Endothelial cell (in vitro differentiated cells): ENCODE measurements around the gene STAT4. TPM values are rescaled to one million over a fixed set of nuclear protein-coding genes. Genes with fewer than 3 reads are reported as not detected.

Source experiments
- DNase-seq: peaks from one replicate; pipeline ENCODE4 v3.0.0; 2021; ENCODE audit warnings: low spot score
- H3K27ac Mint-ChIP-seq: one replicate; pipeline ENCODE4 v1.8.0; 2021; ENCODE audit warnings: mixed read lengths, inconsistent platforms; ENCODE audit not compliant: unreplicated experiment
- H3K27me3 Mint-ChIP-seq: one replicate; pipeline ENCODE4 v1.8.0; 2021; ENCODE audit warnings: mild to moderate bottlenecking, moderate library complexity, mixed read lengths, inconsistent platforms; ENCODE audit not compliant: unreplicated experiment
- H3K36me3 Mint-ChIP-seq: one replicate; pipeline ENCODE4 v1.8.0; 2021; ENCODE audit warnings: mild to moderate bottlenecking, low read depth, mixed read lengths, inconsistent platforms; ENCODE audit not compliant: unreplicated experiment
- H3K4me1 Mint-ChIP-seq: one replicate; pipeline ENCODE4 v1.8.0; 2021; ENCODE audit warnings: mild to moderate bottlenecking, mixed read lengths, inconsistent platforms; ENCODE audit not compliant: unreplicated experiment
- H3K4me3 Mint-ChIP-seq: one replicate; pipeline ENCODE4 v1.8.0; 2021; ENCODE audit warnings: mild to moderate bottlenecking, mixed read lengths, inconsistent platforms; ENCODE audit not compliant: unreplicated experiment
- H3K9me3 Mint-ChIP-seq: one replicate; pipeline ENCODE4 v1.8.0; 2021; ENCODE audit warnings: mixed read lengths, inconsistent platforms; ENCODE audit not compliant: unreplicated experiment
- total RNA-seq: library from RNA; stranded (reverse); fragmentation: NEBNext Ultra II Directional; extraction: Animal tissue kit (Norgen Biotek cat#: 25700); gene quantifications from one replicate; pipeline ENCODE4 v1.2.1, GENCODE V29; 2021; ENCODE audit not compliant: unreplicated experiment
- TF ChIP-seq, protein P1 (sequence below): fragments of 200-600 bp; sonication (generic); IDR thresholded peaks from one replicate; pipeline ENCODE4 v1.5.0; 2021; ENCODE audit warnings: antibody characterized with exemption; ENCODE audit not compliant: unreplicated experiment

The STAT4 gene
- total RNA-seq, 1 donor from 2014 or later: 1.1 TPM

DNA sequence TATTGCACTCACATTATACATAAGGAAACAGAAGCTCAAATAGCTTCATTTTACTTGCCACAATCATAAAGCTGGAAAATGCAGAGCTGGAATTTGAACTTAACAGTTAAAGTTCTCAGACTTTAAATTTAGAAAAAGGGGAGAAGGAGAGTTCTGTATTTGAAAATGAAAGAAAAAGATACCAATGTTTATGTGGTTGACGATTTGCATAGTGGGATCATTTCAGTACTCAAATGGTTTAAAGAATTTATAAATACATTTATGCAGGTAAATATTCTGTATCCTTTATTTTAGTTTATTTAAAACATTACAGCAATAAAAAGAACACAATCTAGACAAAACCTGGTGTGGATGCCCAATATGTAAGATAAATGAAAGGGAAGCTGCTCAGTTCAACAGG, 25.5 kb upstream of the STAT4 start:
- Mint-ChIP-seq H3K9me3 (no peaks in the 10 kb centered on the region), H3K27me3 (peaks cover 1% of the 10 kb centered on the region), H3K27ac (no peak overlapping the region), H3K4me1 (peaks cover 10% of the 10 kb centered on the region), H3K4me3 (no peak overlapping the region), H3K36me3 (peaks cover 3% of the 10 kb centered on the region)
- DNase-seq: no peak
- TF ChIP-seq, protein P1, sequence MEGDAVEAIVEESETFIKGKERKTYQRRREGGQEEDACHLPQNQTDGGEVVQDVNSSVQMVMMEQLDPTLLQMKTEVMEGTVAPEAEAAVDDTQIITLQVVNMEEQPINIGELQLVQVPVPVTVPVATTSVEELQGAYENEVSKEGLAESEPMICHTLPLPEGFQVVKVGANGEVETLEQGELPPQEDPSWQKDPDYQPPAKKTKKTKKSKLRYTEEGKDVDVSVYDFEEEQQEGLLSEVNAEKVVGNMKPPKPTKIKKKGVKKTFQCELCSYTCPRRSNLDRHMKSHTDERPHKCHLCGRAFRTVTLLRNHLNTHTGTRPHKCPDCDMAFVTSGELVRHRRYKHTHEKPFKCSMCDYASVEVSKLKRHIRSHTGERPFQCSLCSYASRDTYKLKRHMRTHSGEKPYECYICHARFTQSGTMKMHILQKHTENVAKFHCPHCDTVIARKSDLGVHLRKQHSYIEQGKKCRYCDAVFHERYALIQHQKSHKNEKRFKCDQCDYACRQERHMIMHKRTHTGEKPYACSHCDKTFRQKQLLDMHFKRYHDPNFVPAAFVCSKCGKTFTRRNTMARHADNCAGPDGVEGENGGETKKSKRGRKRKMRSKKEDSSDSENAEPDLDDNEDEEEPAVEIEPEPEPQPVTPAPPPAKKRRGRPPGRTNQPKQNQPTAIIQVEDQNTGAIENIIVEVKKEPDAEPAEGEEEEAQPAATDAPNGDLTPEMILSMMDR: no peak

DNA sequence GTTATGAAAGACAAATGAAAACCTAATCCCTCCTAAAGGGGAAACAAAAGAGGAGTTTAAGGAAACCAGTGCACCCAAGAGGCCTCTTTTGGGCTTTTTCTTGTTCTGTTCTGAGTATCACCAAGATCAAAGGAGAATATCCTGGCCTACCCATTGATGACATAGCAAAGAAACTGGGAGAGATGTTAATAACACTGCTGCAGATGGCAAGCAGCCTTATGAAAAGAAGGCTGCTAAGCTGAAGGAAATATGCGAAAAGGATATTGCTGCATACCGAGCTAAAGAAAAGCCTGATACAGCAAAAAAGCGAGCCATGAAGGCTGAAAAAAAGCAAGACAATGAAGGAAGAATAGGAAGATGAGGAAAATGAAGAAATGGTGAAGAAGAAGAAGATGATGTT, 23.6 kb upstream of the STAT4 start:
- DNase-seq: no peak
- no peaks in the 10 kb centered on the region for H3K9me3 Mint-ChIP-seq
- H3K36me3 Mint-ChIP-seq: peaks cover 3% of the 10 kb centered on the region
- TF ChIP-seq, protein P1: no peak
- H3K4me3 Mint-ChIP-seq: no peak overlapping the region
- no peak overlapping the region for H3K27ac Mint-ChIP-seq
- H3K27me3 Mint-ChIP-seq: peaks cover 1% of the 10 kb centered on the region
- peaks cover 13% of the 10 kb centered on the region for H3K4me1 Mint-ChIP-seq

DNA sequence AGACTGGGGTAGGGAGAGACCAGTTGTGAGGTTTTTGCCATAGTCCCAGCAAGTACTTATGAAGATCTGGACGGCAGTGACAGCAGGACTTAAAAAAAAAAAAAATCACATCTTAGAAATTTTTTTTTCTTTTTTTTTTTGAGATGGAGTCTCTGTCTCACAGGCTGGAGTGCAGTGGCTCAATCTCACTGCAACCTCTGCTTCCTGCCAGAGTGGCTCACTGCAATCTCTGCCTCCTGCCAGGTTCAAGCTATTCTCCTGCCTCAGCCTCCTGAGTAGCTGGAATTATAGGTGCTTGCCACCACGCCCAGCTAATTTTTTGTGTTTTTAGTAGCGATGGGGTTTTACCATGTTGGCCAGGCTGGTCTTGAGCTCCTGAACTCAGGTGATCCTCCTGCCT, 22.4 kb upstream of the STAT4 start:
- TF ChIP-seq, protein P1: no peak
- no peak for DNase-seq
- H3K36me3 Mint-ChIP-seq: peaks cover 3% of the 10 kb centered on the region
- H3K9me3 Mint-ChIP-seq: no peaks in the 10 kb centered on the region
- H3K4me1 Mint-ChIP-seq: peaks cover 13% of the 10 kb centered on the region
- no peak overlapping the region for H3K27ac Mint-ChIP-seq
- H3K27me3 Mint-ChIP-seq: peaks cover 1% of the 10 kb centered on the region
- H3K4me3 Mint-ChIP-seq: no peak overlapping the region

DNA sequence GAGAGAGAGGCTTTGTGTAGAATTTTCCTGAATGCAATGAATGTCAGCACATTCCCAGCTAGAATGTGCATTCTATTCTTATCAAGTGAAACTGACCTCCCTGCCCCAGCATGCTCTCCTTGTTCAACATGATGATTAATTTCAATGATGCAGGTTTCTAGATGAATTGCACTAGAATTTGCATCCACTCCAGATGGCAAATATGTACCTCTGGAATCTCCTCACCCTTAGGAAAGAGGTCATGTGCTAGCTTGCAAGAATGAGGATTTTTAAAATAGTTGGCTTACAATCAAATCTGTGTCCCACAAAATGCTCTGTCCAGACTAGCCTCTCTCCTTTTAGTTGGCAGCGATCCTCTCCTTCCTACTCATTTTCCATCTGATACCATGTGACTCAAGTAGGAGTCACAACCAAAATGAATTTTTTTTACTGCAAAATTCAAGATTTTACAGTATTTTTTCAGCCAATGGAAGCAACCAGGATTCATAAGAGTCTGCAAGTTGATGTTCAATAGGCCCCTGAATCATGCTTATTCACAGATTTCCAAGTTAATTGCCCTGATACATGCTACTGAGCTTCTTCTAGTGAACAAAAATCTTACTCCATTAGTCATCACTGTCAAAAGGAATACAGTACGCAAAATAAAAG, 21.0 kb upstream of the STAT4 start:
- no peak overlapping the region for H3K27ac Mint-ChIP-seq
- TF ChIP-seq, protein P1: no peak
- peaks cover 13% of the 10 kb centered on the region for H3K4me1 Mint-ChIP-seq
- H3K27me3 Mint-ChIP-seq: peaks cover 1% of the 10 kb centered on the region
- H3K9me3 Mint-ChIP-seq: no peaks in the 10 kb centered on the region
- H3K36me3 Mint-ChIP-seq: peaks cover 3% of the 10 kb centered on the region
- no peak overlapping the region for H3K4me3 Mint-ChIP-seq
- DNase-seq: no peak

DNA sequence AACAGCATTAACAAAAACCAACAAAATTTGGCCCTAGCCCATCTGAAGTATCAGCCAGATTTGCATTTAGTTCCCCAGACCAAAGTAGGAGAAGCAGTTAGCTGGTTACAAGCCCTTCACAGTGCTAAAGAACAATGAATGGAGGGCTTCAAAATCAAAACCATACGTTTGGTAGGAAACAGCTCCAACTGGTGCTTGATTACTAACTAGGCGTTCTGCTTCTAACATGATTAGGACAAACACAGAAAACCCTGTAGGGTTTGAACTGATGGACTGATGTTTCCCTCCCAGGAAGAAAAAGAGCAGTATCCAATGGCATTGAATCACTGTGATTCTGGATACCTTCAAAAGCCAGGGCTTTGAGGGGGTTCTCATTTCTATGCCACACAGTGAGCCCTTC, 20.5 kb upstream of the STAT4 start:
- TF ChIP-seq, protein P1: no peak
- Mint-ChIP-seq H3K27me3 (peaks cover 1% of the 10 kb centered on the region), H3K27ac (no peak overlapping the region), H3K9me3 (no peaks in the 10 kb centered on the region), H3K4me1 (peaks cover 15% of the 10 kb centered on the region), H3K36me3 (peaks cover 3% of the 10 kb centered on the region), H3K4me3 (no peak overlapping the region)
- no peak for DNase-seq
